GM21737 (cell line): ENCODE measurements around the gene CIRBP.

Experiments
- ATAC-seq: cut with Tn5 transposase; IDR thresholded peaks from one replicate; pipeline ENCODE4 v1.9.1; 2021; ENCODE audit warnings: mild to moderate bottlenecking, moderate library complexity; ENCODE audit not compliant: unreplicated experiment

CIRBP gene

GRCh38 chr19:1269065-1269477 is at the start of gene CIRBP:
CIRBP (plus strand) TSS chr19:1269332; CDS start chr19:1270934, 1,602 bp downstream.
- ATAC-seq, result peak; percentile 46

DNA sequence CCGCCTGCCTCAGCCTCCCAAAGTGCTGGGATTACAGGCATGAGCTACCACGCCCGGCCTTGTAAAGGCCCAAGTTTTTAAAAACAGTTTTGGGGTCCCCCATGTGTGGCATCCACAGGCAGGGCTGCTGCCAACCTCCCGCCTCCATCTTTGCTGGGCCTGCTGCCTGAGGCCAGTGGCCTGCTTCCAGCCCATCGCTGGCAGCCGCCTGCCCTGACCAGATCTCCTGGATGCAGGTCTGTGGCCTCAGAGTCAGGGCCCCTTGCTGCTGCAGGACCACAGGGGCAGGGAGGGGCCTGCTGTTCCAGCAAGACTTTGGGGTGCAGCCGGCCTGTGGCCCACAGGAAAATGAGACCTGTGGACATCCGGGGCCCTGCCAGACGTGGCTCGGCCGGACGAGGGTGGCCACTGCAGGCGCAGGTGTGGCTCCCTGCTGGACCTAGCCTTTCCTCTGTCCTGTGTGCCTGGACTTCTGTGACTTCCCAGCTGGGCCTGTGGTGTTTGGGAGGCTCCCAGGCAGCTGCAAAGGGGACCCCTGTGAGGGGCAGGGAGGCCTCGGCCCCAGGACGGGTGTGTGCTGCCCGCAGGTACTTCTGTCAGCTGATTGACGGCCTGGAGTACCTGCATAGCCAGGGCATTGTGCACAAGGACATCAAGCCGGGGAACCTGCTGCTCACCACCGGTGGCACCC is 49.2 kb upstream of the CIRBP start:
- no peak for ATAC-seq

DNA sequence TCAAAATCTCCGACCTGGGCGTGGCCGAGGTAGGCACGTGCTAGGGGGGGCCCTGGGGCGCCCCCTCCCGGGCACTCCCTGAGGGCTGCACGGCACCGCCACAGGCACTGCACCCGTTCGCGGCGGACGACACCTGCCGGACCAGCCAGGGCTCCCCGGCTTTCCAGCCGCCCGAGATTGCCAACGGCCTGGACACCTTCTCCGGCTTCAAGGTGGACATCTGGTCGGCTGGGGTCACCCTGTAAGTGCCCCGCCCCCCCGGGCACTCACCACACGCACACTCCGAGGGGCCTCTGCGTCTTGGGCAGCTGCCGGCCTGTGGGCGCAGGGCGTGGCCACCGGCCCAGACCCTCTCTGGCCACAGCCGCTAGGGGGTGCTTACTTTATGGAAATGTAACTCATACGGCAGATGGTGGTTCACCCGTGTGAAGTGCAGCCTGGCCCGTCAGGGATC is 48.6 kb upstream of the CIRBP start:
- no peak for ATAC-seq

DNA sequence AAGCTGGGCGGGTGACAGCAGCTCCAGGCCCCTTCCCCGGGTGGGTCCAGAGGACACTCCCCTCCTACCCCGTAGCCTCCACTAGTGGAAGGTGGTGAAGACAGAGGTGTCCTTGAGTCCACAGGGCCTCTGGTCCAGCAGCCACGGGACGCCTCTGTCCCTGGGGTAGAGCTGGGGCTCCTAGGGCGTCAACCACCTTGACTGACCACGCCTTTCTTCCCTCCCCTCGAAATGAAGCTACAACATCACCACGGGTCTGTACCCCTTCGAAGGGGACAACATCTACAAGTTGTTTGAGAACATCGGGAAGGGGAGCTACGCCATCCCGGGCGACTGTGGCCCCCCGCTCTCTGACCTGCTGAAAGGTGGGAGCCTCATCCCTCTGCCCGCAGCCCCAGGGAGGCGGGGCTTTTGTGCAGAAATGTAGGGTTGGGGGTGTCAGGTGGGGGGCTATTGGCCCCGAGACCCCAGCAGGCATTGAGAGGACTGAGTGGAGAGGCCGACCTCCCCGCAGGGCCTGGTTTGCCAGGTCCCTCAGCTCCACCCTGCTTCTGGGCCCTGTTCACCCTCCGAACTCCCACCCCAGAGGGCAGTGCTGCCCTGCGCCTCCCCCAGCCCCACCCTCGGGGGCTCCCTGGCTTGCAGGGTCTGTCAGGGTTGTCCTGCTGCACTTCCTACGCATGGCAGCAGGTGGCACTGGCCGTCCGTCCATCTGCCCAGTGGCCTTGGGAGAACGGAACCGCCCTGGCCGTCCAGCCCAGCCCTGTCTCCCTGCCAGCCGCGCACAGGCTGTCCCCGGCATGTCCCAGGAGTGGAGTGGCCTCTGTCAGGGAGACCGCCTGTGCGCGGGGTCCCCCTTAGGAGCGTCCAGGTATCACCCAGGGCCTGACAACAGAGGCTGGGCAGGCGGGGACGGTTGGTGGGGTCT is 47.9 kb upstream of the CIRBP start:
- no peak for ATAC-seq

- no peak for ATAC-seq
These were observed 47.3 kb upstream of the CIRBP start for GRCh38 chr19:1221904-1222255.

DNA sequence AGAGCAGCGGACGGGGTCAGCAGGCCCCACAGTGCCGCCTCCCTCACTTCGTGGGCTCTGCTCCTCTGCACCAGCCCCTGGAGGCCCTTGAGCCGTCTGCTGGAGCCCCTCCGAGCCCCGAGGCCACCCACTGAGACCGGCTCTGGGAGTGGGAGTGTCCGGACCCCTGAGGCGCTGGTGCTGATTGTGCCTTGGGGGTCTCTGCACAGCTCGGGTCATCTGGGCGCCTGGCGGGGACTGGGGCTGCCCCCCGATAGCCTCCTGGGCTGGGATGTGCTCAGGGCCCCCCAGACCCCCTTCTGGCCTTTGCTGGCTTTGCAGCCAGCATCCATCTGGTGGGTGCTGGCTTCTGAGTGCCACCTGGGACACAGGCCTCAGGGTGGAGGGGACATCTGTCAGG is 46.7 kb upstream of the CIRBP start:
- no peak for ATAC-seq

- ATAC-seq, result no peak
These were observed 45.9 kb upstream of the CIRBP start for GRCh38 chr19:1223018-1223855.

- ATAC-seq, result no peak
These were observed 44.9 kb upstream of the CIRBP start for GRCh38 chr19:1224047-1224825.

- no peak for ATAC-seq
These were observed 44.3 kb upstream of the CIRBP start for GRCh38 chr19:1224847-1225246.

GRCh38 chr19:1225440-1226226 is 43.5 kb upstream of the CIRBP start:
- no peak for ATAC-seq

- no peak for ATAC-seq
These were observed 43.0 kb upstream of the CIRBP start for GRCh38 chr19:1226227-1226518.

DNA sequence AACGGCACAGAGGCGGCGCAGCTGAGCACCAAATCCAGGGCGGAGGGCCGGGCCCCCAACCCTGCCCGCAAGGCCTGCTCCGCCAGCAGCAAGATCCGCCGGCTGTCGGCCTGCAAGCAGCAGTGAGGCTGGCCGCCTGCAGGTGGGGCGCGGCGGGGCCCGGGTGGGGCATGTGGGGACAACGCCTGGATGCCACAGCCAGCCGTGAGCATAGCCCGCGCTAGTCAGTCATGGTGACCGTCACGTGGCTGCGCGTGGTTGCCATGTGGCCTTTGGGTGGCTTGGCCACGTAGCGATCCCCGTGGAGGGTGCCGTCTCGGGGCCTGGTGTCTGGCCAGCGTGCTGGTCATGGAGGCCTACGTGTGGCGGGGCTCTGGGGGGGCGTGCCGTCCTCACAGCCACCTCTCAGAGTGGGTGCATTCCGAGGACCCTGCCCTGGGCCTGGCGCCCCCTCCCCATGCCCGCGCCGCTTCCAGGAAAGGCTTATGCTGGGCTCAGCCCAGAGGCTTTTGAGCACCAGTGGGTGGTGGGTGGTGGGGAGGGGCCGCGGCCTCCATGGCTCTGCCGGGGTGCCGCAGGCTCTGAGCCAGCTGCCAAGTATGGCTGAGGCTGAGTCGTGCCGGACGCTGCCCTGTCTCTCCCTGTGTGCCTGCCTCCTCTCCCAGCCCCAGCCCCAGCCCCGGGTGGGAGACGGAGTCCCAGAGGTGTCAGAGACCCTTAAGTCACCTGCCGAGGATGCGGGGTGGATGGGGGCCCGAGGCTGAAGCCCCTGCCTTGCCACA is 42.4 kb upstream of the CIRBP start:
- ATAC-seq, result no peak

DNA sequence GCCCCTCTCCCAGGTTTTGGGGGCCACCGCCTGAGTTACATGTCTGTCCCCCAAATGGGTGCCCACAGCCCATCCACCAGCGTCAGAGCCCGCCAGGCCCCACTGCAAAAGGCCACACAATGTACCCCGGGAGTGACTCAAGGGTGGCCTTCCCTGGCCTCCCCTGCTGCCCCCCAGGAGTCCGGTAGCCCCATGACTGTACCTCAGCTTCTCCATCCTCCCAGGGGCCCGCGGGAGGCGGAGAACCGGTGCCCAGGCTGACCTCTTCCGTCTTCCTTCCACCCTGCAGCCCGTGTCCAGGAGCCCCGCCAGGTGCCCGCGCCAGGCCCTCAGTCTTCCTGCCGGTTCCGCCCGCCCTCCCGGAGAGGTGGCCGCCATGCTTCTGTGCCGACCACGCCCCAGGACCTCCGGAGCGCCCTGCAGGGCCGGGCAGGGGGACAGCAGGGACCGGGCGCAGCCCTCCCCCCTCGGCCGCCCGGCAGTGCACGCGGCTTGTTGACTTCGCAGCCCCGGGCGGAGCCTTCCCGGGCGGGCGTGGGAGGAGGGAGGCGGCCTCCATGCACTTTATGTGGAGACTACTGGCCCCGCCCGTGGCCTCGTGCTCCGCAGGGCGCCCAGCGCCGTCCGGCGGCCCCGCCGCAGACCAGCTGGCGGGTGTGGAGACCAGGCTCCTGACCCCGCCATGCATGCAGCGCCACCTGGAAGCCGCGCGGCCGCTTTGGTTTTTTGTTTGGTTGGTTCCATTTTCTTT is 41.7 kb upstream of the CIRBP start:
- no peak for ATAC-seq

DNA sequence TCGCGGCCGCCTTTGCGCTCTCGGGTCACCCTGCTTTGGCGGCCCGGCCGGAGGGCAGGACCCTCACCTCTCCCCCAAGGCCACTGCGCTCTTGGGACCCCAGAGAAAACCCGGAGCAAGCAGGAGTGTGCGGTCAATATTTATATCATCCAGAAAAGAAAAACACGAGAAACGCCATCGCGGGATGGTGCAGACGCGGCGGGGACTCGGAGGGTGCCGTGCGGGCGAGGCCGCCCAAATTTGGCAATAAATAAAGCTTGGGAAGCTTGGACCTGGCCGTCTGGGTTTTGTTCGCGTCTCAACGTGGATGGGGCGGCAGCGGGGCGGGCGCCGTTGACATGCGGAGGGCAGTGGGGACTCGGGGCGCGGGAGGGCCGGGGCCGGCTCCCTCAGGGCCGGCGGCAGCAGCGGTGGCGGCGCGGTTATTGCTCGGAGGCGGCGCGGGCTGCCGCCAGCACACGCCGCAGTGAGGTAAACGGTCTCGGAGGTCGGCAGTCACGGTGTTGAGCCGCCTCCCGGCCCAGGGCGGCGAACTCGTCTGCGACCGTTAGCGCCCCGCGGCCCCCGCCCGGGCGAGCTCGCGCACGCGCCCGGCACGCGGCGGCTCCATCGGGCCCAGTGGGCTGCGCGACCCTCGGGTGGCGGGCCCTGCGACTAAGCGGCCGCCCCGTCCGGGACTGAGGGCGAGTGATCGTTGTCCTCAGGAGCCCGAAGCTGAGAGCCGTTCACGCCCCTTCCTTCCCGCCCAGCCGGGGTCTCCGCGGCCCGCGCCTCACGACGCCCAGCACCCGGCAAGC is 40.8 kb upstream of the CIRBP start:
- no peak for ATAC-seq

GRCh38 chr19:1229056-1229923 is 39.8 kb upstream of the CIRBP start:
- no peak for ATAC-seq

- no peak for ATAC-seq
These were observed 39.0 kb upstream of the CIRBP start for GRCh38 chr19:1229924-1230782.
